ENCODE data around the gene CDR2.
"Not testable (repeated sequence)": the region's sequence is repeated elsewhere in the genome, so short reads cannot be mapped to it uniquely, and the experiment has no call there.

Gene CDR2

GRCh38 chr16:22374311-22375116 lies at the start of gene CDR2:
Gene CDR2, minus strand, starts transcription at chr16:22374619. Its CDS starts 310 bp downstream, at chr16:22374309.
- DNase-seq (ENCODE audit: low read depth) = peak; percentile 95

GRCh38 chr16:22423716-22424115 lies 49.3 kb upstream of the CDR2 start:
- no peak for DNase-seq (ENCODE audit: low read depth)

- DNase-seq (ENCODE audit: low read depth) = no peak
Measured at GRCh38 chr16:22421136-22421535, 46.7 kb upstream of the CDR2 start.

GRCh38 chr16:22420606-22421135 lies 46.3 kb upstream of the CDR2 start:
- no peak for DNase-seq (ENCODE audit: low read depth)

GRCh38 chr16:22419908-22420307 lies 45.5 kb upstream of the CDR2 start:
- no peak for DNase-seq (ENCODE audit: low read depth)

- DNase-seq (ENCODE audit: low read depth) = no peak
Measured at GRCh38 chr16:22418826-22419225, 44.4 kb upstream of the CDR2 start.

- not testable (repeated sequence) for DNase-seq (ENCODE audit: low read depth)
Measured at GRCh38 chr16:22417798-22418197, 43.4 kb upstream of the CDR2 start.

GRCh38 chr16:22417019-22417418 lies 42.6 kb upstream of the CDR2 start:
- DNase-seq (ENCODE audit: low read depth) = no peak

- DNase-seq (ENCODE audit: low read depth) = no peak
Measured at GRCh38 chr16:22413819-22414218, 39.4 kb upstream of the CDR2 start.

GRCh38 chr16:22407486-22407885 lies 33.1 kb upstream of the CDR2 start:
- DNase-seq (ENCODE audit: low read depth) = no peak

- DNase-seq (ENCODE audit: low read depth) = no peak
Measured at GRCh38 chr16:22402191-22402590, 27.8 kb upstream of the CDR2 start.

- DNase-seq (ENCODE audit: low read depth) = no peak
Measured at GRCh38 chr16:22400900-22401299, 26.5 kb upstream of the CDR2 start.

- DNase-seq (ENCODE audit: low read depth) = no peak
Measured at GRCh38 chr16:22397931-22398330, 23.5 kb upstream of the CDR2 start.

- DNase-seq (ENCODE audit: low read depth) = no peak
Measured at GRCh38 chr16:22397464-22397863, 23.0 kb upstream of the CDR2 start.

- no peak for DNase-seq (ENCODE audit: low read depth)
Measured at GRCh38 chr16:22395960-22396359, 21.5 kb upstream of the CDR2 start.

- no peak for DNase-seq (ENCODE audit: low read depth)
Measured at GRCh38 chr16:22394121-22394520, 19.7 kb upstream of the CDR2 start.

GRCh38 chr16:22388101-22388644 lies 13.8 kb upstream of the CDR2 start:
- no peak for DNase-seq (ENCODE audit: low read depth)

GRCh38 chr16:22386976-22387375 lies 12.6 kb upstream of the CDR2 start:
- no peak for DNase-seq (ENCODE audit: low read depth)

GRCh38 chr16:22385196-22385595 lies 10.8 kb upstream of the CDR2 start:
- DNase-seq (ENCODE audit: low read depth) = no peak

GRCh38 chr16:22383827-22384226 lies 9.4 kb upstream of the CDR2 start:
- DNase-seq (ENCODE audit: low read depth) = no peak

- DNase-seq (ENCODE audit: low read depth) = no peak
Measured at GRCh38 chr16:22381392-22381791, 7.0 kb upstream of the CDR2 start.

GRCh38 chr16:22380529-22380928 lies 6.1 kb upstream of the CDR2 start:
- no peak for DNase-seq (ENCODE audit: low read depth)

GRCh38 chr16:22379656-22380055 lies 5.2 kb upstream of the CDR2 start:
- DNase-seq (ENCODE audit: low read depth) = no peak
